Occipital lobe (tissue), 2 donors: ENCODE data around the gene ESPNL. TPM values are rescaled to one million over a fixed set of nuclear protein-coding genes. Genes with fewer than 3 reads are reported as not detected.
"Not testable (repeated sequence)": the region's sequence is repeated elsewhere in the genome, so short reads cannot be mapped to it uniquely, and the experiment has no call there.

ENCODE experiments used
- DNase-seq: peaks from one replicate; lab custom pipeline; 2025; lab: John Stamatoyannopoulos, UW
- total RNA-seq: library from RNA; depleted of rRNA; stranded (reverse); fragments of >200 nt; gene quantifications from one replicate; pipeline ENCODE4 v1.2.3, GENCODE V29; 2014

ESPNL gene
- total RNA-seq, 1 donor from 2014 or later = 0.16 TPM

DNA sequence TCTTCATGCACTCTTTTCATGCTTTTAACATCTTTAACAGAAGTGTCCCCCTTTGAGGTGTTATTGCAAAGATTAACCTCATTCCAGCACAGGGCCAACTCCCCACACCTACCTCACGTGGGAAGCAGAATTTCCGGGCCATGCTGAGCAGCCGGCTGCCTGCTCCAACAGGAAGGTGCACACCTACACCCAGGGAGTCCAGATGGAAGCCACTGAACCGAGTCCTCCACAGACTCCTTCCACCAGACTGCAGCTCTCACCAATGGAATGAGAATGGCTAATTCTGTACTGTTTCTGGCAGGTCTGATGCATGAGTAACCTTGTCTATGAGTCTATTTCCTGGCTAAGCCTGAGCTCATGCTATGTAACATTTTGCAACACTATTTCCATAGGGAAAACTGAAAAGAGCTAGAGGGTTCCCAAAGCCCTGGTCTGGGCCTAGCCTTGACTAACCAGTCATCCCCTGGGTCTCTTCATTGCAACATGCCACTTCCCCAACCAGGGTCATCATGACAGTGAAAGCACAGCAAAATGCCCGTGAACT is 69.6 kb downstream of the ESPNL start:
- DNase-seq = peak; percentile 37

DNA sequence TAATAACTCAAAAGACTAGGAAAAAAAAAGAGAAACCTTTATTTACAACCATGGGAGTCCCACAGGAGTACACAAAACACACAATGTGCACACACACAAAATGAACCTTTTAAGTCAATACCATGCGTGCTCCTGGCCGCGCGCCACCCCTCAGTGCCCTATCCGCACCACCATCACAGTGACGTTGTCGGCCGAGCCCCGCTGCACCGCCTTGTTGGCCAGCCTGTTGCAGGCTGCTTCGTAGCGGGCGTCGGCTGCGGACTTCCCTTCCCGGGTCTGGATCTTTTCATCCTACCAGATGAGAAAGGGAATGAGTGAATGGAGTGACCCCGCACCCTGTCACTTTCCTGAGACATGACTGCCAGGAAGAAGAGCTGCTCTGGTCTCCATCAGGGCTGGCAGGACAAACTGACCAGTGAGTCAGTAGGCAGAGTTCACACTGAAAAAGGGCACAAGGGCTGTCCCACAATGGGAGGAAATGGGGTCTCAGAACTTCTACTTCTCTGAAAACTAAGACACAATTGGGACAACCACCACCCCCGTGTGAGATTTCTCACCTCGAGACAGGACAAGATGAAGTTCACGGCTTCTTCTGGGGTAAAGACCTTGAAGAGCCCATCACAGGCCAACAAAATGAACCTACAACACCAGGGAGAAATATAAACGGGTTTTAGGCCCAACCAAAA is 70.4 kb downstream of the ESPNL start:
- DNase-seq = no peak

DNA sequence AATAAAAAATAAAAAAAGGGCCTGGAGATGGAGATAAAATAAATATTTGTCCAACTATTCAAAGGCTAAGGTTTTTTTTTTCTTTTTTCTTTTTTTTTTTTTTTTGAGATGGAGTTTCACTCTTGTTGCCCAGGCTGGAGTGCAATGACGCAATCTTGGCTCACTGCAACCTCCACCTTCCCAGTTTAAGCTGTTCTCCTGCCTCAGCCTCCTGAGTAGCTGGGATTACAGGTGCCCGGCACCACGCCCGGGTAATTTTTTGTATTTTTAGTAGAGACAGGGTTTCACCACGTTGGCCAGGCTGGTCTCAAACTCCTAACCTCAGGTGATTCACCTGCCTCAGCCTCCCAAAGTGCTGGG is 70.9 kb downstream of the ESPNL start:
- not testable (repeated sequence) for DNase-seq

DNA sequence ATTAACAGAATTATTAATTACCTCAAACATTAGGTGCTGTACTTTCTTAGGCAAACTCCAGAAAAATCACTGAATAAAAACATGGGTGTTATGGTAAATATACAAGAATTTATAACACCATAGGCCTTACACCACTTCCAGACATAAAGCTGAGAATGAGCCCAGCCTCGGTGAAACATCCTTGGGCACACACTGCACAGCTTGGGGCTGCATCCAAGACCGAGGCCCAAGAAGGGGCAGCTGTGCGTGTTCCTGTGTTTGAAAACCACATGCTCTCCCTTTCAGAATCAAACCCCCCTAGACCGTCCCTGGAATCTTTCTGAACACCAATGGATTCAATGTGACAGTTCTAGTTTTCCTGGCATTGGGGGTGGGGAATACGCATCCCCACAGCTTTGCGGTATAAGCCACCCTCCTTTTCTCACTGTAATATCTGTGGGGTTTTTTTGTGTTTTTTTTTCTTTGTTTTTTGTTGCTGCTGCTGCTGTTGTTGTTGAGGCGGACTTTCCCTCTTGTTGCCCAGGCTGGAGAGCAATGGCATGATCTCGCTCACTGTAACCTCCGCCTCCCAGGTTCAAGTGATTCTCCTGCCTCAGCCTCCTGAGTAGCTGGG is 71.5 kb downstream of the ESPNL start:
- no peak for DNase-seq

DNA sequence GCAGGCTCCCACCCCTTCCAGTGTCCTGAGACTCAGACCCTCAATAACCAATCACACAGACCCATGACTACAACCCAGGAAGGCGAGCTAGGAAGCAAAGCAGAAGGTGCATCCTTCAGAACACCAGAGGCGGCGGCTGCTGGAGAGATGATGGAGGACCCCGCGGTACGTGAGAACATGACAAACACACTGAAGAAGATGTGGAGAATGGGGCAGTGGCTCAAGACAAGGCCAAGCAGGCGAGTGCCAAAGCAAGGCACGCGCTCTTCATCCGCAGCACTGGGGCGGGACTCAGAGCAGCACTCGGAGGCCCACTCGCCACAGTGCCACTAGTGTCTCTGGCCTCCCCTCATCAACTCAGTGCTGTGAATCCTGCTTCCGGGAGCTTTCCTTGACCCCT is 72.3 kb downstream of the ESPNL start:
- no peak for DNase-seq

DNA sequence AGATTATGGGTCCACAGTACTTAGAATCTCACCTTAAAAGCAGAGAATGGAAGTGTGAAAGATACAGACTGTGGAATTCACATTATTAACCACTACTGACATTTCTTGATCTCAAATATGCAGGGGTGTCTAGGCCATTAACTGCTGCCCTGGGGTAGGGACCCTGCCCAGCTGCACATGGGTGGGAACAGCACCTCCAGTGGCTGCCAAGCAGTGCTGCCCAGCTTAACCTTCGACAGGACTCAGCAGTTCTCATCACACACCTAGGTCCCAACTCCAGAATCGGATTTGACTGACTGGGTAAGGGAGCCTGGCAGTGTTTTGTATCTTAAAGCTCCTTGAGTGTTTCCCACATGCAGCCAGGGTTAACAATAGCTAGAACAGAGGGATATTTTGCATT is 73.6 kb downstream of the ESPNL start:
- no peak for DNase-seq

DNA sequence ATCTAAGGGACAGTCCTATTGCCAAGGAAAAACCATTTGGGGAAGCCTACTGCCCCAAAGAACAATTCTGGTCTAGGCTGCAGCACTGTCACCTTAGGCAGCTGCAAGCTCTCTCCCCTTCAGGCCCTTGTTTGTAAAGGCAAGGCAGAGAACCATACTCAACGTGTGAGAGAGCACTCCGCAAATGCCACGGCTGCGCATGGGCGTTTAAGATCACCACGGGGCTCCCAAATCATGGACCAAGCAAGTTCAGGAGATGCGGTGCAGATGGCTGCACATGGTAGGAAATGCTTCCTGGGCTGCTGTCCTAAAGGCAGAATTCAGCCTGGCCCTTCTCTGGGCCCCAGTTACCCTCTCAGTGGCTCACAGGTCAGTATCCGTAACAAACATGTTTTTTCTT is 74.2 kb downstream of the ESPNL start:
- no peak for DNase-seq

DNA sequence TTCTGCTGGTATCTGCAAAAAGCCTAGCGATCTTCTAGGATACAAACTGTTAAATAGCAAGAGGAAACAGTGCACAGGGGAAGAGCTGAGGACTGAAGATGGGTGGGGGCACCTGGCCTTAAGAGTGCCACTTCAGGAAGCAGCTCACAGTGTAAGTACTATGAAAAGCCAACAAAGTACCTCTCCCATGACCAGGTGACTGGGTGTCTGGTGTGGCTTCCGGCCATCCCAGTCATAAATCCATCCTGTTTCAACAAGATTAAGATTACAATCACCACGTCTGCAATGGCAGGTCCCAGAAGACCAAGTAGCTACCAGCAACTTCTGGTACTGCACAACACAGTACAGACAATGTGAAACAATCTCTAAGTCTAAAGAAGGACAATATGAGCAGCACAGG is 74.6 kb downstream of the ESPNL start:
- no peak for DNase-seq

DNA sequence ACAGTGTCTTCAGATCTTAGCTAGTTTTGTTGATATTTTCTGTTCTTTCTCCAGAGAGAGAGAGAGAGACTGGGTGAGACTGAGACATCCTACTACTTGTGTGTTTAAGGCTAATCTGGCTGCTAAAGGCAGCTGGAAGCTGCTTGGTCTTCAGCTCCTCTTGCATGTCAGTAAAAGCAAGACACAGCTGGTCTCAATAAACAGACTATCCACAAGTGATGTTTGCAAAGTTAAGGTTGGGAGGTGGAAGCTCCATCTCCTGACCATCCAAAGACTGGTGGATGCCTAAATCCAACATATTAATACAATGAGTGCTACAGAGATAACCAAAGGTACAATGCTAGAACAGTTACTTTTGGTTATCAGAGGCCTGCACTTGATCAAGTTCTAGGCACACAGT is 76.5 kb downstream of the ESPNL start:
- DNase-seq = no peak

DNA sequence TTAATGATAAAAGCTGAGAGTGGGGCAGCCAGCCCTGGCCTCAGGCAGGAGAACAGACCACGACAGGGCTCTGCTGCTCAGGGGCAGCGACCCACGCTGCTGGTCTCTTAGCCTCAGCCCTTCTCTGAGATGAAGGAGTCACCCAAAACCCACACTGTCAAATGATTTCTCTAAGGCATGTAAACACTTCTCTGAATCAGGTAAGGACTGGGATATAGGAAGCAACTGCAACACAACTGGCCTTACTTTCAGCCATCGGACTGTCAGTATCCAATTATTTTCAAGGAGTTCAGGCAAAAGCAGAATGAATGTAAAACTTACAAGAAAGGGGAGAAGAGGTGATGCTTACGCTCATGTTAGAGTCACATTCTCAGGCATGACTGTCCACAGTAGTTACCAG is 80.4 kb downstream of the ESPNL start:
- DNase-seq = no peak

DNA sequence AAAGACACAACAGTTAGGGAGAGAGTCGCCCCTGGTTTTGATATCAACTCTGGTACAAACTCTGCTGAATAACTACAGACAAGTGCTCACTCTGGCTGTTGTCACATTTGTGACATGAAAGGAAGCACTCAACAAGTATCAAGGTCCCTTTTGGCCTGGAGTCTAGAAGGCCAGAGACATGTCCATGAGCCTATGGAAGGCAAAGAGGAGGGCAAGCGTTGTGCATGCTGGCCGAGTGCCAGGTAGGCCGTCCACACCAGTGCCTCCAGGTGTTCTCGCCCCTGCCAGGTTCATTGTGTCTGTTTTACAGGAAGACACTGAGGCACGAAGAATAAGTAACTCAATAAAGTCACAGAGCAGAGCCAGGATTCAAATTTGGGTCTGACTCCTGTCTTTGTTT is 82.2 kb downstream of the ESPNL start:
- DNase-seq = no peak

Other genes with a start within 250 kb of the ESPNL start
- 2.7 TPM for gene RAMP1, start 240.7 kb upstream of the ESPNL start, total RNA-seq
- 30.9 TPM for gene UBE2F, start 133.3 kb upstream of the ESPNL start, total RNA-seq
- gene SCLY, start 39.3 kb upstream of the ESPNL start, total RNA-seq = 9.2 TPM
- gene KLHL30, start 38.3 kb downstream of the ESPNL start, total RNA-seq = 0.16 TPM
- gene ERFE, start 58.6 kb downstream of the ESPNL start, total RNA-seq = 1.6 TPM
- gene ILKAP, start 103.4 kb downstream of the ESPNL start, total RNA-seq = 78.3 TPM
- 80.8 TPM for gene HES6, start 139.7 kb downstream of the ESPNL start, total RNA-seq
- gene PER2, start 188.3 kb downstream of the ESPNL start, total RNA-seq = 5.5 TPM
- gene TRAF3IP1, start 220.2 kb downstream of the ESPNL start, total RNA-seq = 10.5 TPM